Measurements from ENCODE around the gene ACSL5. TPM values are rescaled to one million over a fixed set of nuclear protein-coding genes. Genes with fewer than 3 reads are reported as not detected.

Gene ACSL5
- total RNA-seq, 1 donor from 2014 or later, result 1.5 TPM

GRCh38 chr10:112433136-112433535 is 59.2 kb downstream of the ACSL5 start:
- DNase-seq (ENCODE audit: low read depth), result no peak
- no peak for TF ChIP-seq CTCF (IDR thresholded peaks at IDR 0.05; ENCODE audit: insufficient read depth, low read length, poor library complexity, severe bottlenecking)
- no peak overlapping the region for H3K4me3 ChIP-seq (ENCODE audit: low read depth, low read length)
- H3K36me3 ChIP-seq (ENCODE audit: control insufficient read depth, insufficient read depth, low read length), result no peaks in the 10 kb centered on the region
- no peaks in the 10 kb centered on the region for H3K27me3 ChIP-seq (ENCODE audit: control insufficient read depth, insufficient read depth, low read length)

GRCh38 chr10:112434988-112435619 is 61.2 kb downstream of the ACSL5 start:
- Histone ChIP-seq H3K4me3 (ENCODE audit: low read depth, low read length) (no peak overlapping the region), H3K36me3 (ENCODE audit: control insufficient read depth, insufficient read depth, low read length) (no peaks in the 10 kb centered on the region), H3K27me3 (ENCODE audit: control insufficient read depth, insufficient read depth, low read length) (no peaks in the 10 kb centered on the region)
- DNase-seq (ENCODE audit: low read depth), result no peak
- peak; percentile 18 for TF ChIP-seq CTCF (IDR thresholded peaks at IDR 0.05; ENCODE audit: insufficient read depth, low read length, poor library complexity, severe bottlenecking)

GRCh38 chr10:112438356-112438755 is 64.4 kb downstream of the ACSL5 start:
- H3K36me3 ChIP-seq (ENCODE audit: control insufficient read depth, insufficient read depth, low read length), result no peaks in the 10 kb centered on the region
- no peaks in the 10 kb centered on the region for H3K27me3 ChIP-seq (ENCODE audit: control insufficient read depth, insufficient read depth, low read length)
- H3K4me3 ChIP-seq (ENCODE audit: low read depth, low read length), result no peak overlapping the region
- no peak for DNase-seq (ENCODE audit: low read depth)
- TF ChIP-seq CTCF (IDR thresholded peaks at IDR 0.05; ENCODE audit: insufficient read depth, low read length, poor library complexity, severe bottlenecking), result no peak

- no peaks in the 10 kb centered on the region for H3K36me3 ChIP-seq (ENCODE audit: control insufficient read depth, insufficient read depth, low read length)
- no peak for TF ChIP-seq CTCF (IDR thresholded peaks at IDR 0.05; ENCODE audit: insufficient read depth, low read length, poor library complexity, severe bottlenecking)
These were observed 67.6 kb downstream of the ACSL5 start for GRCh38 chr10:112441520-112441919.

GRCh38 chr10:112442063-112442462 is 68.1 kb downstream of the ACSL5 start:
- Histone ChIP-seq H3K27me3 (ENCODE audit: control insufficient read depth, insufficient read depth, low read length) (no peaks in the 10 kb centered on the region), H3K36me3 (ENCODE audit: control insufficient read depth, insufficient read depth, low read length) (no peaks in the 10 kb centered on the region), H3K4me3 (ENCODE audit: low read depth, low read length) (no peak overlapping the region)
- TF ChIP-seq CTCF (IDR thresholded peaks at IDR 0.05; ENCODE audit: insufficient read depth, low read length, poor library complexity, severe bottlenecking), result no peak
- no peak for DNase-seq (ENCODE audit: low read depth)

More at GRCh38 chr10:112441520-112441919, 67.6 kb downstream of the ACSL5 start:
- no peak overlapping the region for H3K4me3 ChIP-seq (ENCODE audit: low read depth, low read length)
- H3K27me3 ChIP-seq (ENCODE audit: control insufficient read depth, insufficient read depth, low read length), result no peaks in the 10 kb centered on the region
- no peak for DNase-seq (ENCODE audit: low read depth)
